Activated gamma-delta T cell treated with anti-CD3 and anti-CD28 coated beads, Interleukin-2, amount 50 U/mL, for 16 hours (primary cell): ENCODE results near the gene MAP3K3.

Experiments
- DNase-seq: peaks from one replicate; pipeline ENCODE4 v3.0.0-alpha.2; 2020; ENCODE audit warnings: low read depth

MAP3K3 gene

GRCh38 chr17:63621684-63622573 lies at the start of gene MAP3K3:
Gene MAP3K3, plus strand, starts transcription at chr17:63622417. Its CDS starts 343 bp downstream, at chr17:63622760.
- DNase-seq = peak; percentile 97

- DNase-seq = no peak
These were observed 48.6 kb upstream of the MAP3K3 start for GRCh38 chr17:63573634-63574033.

DNA sequence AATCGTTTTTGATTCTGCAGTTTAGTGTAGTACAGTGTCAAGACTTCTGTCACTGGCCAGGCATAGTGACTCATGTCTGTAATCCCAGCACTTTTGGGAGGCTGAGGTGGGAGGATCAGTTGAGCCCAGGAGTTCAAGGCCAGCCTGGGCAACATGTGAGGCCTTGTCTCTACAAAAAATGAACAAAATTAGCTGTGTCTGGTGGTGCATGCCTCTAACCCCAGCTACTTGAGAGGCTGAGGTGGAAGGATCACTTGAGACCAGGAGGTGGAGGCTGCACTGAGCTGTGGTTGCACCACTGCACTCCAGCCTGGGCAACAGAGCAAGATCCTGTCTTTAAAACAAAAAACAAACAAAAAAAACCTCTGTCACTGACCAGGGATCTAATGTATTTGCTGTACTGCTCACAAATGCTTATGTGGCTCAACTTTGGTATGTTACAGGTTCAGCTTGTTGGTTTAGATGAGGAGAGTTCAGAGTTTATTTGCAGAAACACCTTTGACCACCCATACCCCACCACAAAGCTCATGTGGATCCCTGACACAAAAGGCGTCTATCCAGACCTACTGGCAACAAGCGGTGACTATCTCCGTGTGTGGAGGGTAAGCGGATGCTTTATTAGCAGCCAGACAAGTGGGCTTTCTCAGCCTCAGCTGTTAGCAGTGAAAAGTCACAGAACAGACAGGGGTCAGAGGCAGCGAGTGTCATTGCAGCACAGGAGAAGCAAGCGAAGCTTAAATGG lies 44.0 kb upstream of the MAP3K3 start:
- DNase-seq = no peak

GRCh38 chr17:63578769-63579111 lies 43.5 kb upstream of the MAP3K3 start:
- DNase-seq = no peak

- DNase-seq = no peak
These were observed 42.6 kb upstream of the MAP3K3 start for GRCh38 chr17:63579633-63580032.

GRCh38 chr17:63587770-63588169 lies 34.4 kb upstream of the MAP3K3 start:
- no peak for DNase-seq

DNA sequence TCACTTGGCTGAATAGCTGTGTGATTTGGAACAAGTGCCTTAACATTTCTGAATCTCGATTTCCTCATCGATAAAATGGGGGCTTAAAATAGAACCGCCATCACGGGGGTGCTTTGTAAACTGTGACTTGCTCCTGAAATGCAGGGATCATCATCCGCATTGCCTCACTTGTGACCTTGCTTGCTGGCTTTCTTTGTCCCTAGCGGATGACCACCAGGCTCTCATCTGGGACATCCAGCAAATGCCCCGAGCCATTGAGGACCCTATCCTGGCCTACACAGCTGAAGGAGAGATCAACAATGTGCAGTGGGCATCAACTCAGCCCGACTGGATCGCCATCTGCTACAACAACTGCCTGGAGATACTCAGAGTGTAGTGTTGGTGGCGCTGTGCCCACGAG lies 33.4 kb upstream of the MAP3K3 start:
- DNase-seq = no peak

GRCh38 chr17:63589646-63590045 lies 32.6 kb upstream of the MAP3K3 start:
- DNase-seq = no peak

- DNase-seq = no peak
These were observed 29.4 kb upstream of the MAP3K3 start for GRCh38 chr17:63592797-63593196.

GRCh38 chr17:63595132-63595531 lies 27.1 kb upstream of the MAP3K3 start:
- DNase-seq = no peak

DNA sequence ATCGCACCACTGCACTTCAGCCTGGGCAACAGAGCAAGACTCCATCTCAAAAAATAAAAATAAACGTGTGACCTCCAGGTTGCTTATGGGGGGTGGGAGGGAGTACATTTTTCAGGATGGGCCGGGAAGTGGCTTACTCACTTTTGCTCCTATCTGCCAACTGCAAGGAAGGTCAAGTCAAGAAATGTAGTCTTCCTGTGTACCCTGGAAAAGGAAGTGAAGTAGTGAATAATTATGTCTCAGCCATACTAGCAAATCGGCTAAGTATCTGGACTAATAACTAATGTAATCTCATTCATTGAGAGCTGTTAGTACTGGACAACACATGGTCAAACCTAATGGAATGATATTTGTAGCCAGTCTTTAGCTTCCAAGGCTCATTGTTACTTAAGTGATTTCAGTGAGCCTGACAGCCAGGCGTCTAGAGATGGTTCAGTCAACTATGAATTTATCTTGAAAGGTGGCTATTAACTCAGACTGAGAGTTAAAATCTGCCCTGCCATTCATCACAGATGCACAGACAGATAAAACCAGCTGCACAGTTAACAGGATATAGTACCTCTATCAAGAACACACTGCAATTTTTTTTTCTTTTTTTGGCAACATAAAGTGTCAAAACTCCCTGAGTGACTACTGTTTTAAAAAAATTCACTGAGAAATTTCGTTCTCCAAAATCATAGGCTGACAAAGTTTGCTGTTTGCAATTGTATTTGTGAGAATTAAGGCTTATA lies 25.2 kb upstream of the MAP3K3 start:
- DNase-seq = no peak

DNA sequence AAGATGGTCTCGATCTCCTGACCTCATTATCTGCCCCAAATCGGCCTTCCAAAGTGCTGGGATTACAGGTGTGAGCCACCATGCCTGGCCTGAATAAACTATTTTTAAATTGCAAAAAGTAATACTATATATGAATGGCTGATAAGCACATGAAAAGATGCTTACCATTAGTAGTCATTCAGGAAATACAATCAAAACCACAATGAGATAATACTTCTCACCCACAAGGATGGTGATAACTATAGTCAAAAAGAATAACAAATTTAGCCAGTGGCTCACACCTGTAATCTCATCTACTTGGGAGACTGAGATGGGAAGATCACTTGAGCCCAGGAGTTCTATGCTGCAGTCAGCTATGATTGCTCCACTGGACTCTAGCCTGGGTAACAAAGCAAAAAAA lies 23.9 kb upstream of the MAP3K3 start:
- DNase-seq = no peak

GRCh38 chr17:63600569-63601438 lies 21.4 kb upstream of the MAP3K3 start, which contains the start of gene TACO1:
Gene TACO1, plus strand, starts transcription at chr17:63600895. Its CDS starts 189 bp downstream, at chr17:63601084.
- DNase-seq = peak; percentile 68

GRCh38 chr17:63601439-63602371 lies 20.5 kb upstream of the MAP3K3 start:
- no peak for DNase-seq

DNA sequence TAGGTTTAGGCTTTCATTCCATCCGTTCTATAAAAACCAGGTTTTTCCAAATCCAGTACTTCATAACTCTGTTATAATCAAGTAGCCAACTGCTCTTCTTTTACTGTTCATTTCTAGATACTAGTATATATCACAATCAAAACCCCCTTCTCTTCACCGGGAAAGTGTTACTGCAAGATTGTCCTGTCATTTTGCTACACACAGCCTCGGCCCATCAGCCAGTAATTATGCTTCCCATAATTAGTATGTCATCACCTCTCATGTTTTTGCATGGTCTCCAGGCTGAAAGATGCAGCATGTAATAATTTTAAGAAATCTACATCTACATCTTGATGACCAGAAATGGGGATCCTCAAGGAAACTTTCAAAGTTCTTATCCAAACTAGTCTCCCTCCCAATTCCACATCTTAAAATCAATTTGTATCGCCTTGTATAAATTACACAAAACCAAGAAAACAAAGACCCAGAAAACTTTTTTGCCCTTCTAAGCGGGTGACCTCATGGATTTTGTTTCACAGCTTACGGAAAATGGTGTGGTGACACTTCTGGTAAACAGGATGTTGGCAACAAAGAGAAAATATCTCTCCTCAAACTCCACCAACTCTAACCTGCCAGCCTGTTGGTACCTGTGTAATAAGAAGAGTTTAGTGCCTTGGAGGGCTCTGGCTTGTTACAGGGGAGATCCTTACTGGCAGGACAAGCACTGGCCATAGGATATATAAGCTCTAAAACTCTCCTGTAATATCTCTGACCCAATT lies 12.2 kb upstream of the MAP3K3 start:
- DNase-seq = no peak

- no peak for DNase-seq
These were observed 11.4 kb upstream of the MAP3K3 start for GRCh38 chr17:63610854-63611253.

DNA sequence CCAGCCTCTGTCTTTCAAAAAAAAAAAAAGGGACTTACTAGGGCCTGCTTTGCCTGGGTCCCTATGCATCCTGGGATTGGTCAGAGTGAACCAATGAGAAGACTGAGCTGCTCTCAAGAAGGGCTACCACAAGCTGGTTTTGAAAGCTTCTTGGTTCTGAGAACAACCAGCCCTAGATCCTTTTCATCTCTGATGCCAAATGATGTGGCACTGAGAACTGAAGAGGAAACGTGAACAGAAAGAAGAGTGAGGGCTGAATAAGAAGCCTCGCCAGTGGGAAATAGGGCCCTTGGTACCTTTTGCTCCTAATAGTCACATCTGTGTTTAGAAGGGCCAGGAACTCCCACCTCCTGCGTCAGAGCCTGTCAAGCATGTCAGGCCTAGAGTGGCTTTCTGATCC lies 10.9 kb upstream of the MAP3K3 start:
- no peak for DNase-seq

GRCh38 chr17:63613663-63614062 lies 8.6 kb upstream of the MAP3K3 start:
- no peak for DNase-seq

GRCh38 chr17:63621229-63621683 lies 961 bp upstream of the MAP3K3 start:
- no peak for DNase-seq
